ENCODE data around the gene MAGEA10.
"Not testable (repeated sequence)": the region's sequence is repeated elsewhere in the genome, so short reads cannot be mapped to it uniquely, and the experiment has no call there.

MAGEA10 gene

DNA sequence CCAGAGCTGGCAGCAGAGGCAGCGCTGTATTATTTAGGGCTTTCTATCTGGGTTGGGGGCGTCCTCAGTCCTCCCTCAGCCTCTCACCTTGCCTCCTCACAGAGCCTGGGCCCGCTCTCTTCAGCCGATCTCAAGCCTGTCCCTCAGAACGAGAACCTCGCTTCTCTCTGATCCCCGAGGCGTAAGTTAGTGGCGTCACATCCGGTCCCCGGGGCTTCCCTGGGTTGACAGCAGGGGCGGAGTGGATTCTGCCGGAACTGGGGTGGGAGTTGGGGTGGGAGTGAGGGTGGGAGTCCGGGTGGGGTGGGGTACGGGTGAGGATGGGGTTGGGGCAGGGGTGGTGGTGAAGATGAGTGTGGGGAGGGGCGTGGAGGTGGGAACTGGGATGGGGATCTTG is at the start of gene MAGEA10:
Gene MAGEA10, minus strand, starts transcription at position 190 of the 397 bp plus-strand sequence. CDS start 2,957 bp downstream, outside the sequence.
- DNase-seq (ENCODE audit: low read depth): no peak

DNA sequence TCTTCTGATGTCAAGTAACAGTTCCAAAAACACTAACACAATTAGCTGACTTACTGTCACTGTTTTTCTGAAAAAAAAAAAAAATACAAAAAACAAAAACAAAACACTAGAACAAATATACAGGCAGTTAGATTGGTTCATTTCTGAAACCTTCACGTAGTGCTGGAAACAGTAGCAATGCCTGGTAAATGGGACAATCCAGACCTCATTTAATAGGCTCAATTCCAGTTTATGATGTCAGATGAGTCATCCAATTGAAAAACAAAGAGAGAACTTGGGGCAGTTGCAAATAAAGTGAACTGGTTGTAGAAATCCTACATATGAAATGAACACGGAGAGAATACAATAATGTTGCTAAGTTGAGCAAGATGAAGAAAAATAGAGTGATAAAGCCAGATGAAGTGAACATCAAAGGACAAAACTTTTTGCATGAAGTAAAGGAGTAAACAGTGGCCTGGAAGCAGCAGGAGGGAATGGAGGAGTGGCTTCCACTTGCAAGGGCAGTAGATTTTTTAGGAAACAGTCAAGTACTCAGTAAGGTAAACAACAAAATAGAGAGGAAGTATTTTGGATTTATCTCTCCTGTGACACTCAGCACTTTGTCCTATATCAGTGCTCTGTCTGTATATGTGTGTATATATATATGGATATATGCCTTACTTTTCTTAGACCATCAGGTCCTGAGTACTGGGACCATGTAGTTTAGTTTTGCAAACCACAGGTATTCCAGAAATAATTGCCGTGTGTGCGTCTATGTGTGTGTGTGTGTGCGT is 39.3 kb upstream of the MAGEA10 start:
- DNase-seq (ENCODE audit: low read depth): no peak

DNA sequence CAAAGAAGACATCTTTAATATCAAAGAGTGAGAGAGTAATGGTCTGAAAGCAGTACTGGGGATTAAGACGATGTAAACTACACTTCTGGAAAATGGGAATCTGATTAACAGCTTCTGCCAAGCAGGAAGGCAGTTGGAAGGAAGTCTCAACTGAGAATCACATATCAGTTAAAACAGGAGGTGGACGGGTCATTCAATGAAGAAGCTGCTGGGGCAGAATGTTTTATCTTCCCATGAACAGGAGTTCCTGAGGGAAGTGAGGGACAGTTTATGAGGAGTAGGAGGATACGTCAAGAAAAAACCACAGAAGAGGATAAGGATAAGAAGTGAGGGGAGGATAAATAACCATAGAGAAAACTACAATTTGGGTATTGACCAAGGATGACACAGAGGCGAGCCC is 38.7 kb upstream of the MAGEA10 start:
- DNase-seq (ENCODE audit: low read depth): no peak

DNA sequence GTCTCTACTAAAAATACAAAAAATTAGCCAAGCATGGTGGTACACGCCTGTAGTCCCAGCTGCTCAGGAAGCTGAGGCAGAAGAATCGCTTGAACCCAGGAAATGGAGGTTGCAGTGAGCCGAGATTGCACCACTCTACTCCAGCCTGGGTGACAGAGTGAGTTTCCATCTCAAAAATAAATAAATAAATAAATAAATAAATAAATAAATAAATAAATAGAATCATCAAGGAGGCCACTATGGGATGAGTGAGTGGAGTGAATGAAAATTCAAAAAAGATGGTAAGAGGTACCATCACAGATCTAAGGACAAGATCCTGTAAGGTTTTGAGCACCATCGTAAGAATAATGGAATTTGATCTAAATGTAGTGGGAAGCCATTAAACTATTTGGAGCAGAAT is 37.5 kb upstream of the MAGEA10 start:
- not testable (repeated sequence) for DNase-seq (ENCODE audit: low read depth)

DNA sequence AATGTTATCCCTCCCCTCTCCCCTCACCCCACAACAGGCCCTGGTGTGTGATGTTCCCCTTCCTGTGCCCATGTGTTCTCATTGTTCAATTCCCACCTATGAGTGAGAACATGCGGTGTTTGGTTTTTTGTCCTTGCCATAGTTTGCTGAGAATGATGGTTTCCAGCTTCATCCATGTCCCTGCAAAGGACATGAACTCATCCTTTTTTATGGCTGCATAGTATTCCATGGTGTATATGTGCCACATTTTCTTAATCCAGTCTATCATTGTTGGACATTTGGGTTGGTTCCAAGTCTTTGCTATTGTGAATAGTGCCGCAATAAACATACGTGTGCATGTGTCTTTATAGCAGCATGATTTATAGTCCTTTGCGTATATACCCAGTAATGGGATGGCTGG is 35.5 kb upstream of the MAGEA10 start:
- not testable (repeated sequence) for DNase-seq (ENCODE audit: low read depth)

DNA sequence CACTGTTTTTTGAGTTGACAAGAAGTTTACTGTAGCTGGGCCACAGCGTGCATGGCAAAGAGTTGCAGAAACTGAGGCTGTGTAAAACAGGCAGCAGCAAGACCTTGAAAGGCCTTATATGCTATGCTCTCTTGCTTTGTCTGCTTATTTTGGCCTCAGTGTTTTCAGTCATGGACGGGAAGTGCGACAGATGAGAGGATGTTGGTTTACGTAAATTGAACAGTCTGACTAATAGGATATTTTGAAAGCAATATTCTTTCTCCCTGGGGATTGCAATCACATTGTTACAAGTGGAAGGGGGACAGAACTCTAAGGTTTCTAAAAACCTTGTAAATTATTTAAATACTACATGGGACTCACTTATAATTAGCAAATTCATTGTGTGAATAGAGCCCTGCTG is 32.2 kb upstream of the MAGEA10 start:
- DNase-seq (ENCODE audit: low read depth): no peak

DNA sequence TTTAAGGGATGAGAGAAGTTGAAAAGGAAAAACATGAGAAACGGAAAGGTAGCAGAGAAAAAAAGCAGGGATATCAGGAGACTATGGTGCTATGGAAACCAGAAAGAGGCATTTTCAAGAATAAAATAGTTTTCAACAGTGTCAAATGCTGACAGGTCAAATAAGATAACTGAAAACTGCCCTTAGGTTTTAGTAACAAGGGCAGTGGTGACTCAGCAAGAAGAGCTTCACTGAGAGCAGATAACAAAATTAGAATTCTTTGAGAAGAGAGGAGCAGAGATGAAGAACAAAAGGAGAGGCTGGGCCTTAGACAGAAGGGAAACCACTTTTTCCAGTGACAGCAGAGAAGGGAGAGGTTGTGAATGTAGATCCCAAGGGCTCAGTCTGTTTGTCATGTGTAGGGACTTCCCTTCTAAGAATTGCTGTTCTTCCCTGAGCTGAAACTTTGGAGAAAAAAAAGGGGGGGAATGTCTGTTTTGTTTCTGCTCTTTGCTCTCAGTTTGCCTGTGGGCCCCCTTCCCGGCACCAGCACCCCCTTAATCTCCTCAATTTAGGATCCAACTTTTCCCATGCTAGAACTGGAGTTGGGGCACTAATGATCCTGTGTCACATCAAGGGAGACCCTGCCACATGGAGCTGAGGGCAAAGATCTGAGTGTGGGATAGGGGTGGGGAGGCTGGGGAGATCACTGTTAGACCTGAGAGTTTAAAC is 26.8 kb upstream of the MAGEA10 start:
- DNase-seq (ENCODE audit: low read depth): no peak

DNA sequence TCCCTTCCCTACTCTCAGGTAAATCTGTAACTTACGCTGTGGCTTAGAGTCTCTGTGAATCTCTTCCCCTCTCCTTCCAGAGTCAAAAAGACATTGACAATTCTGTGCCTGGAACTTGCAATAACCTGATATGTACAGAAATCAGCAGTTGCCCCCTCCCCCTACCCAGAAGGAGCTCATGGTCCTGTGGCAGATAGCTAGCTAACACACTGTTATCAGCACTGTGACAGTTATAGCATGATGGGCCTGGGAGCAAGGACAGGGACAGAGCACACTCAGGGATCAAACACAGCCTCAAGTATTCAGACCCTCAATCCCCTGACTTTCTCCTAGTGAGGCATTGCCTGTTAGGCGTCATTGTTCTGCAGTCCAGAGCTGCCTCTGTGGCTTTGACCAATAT is 18.7 kb upstream of the MAGEA10 start:
- no peak for DNase-seq (ENCODE audit: low read depth)

DNA sequence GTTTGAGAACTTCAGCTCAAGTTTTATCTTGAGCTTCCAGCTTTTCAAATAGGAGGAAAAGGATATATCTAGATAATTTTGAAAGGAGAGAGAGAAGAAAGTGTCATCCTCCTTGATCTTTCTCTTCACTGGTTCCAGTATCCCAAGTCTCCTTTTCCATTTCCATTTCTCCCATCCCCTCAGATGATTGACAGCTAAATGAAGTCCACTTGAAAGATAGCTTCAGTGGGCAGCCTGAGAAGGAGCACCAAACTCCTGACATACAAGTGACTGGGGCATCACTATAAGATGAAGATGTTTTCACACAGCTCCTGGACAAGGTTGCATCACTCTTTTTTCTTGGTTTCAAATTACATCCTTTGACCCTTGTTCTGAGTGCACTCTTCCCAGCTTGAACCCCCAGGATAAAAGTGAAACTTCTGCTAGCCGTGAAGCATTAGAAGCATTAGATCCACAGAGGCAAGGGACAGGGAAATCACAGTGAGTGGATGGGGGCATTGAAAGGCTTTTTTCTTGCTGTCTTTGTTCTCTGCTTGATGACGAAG is 17.5 kb upstream of the MAGEA10 start:
- DNase-seq (ENCODE audit: low read depth): no peak

DNA sequence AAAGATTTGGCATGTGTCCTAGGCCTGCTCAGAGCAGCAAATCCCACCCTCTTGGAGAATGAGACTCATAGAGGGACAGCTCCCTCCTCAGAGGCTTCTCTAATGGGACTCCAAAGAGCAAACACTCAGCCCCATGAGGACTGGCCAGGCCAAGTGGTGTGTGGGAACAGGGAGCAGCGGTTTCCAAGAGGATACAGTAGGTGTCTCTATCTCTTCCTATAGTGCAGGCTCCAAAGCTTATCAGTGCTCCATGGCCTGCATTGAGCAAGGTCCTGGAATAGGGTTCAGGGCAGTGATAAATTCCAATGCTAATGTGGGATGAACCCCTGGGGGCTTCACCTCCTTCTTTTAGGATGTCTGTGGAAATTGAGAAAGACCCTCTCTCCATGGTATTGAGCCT is 15.7 kb upstream of the MAGEA10 start:
- DNase-seq (ENCODE audit: low read depth): no peak

DNA sequence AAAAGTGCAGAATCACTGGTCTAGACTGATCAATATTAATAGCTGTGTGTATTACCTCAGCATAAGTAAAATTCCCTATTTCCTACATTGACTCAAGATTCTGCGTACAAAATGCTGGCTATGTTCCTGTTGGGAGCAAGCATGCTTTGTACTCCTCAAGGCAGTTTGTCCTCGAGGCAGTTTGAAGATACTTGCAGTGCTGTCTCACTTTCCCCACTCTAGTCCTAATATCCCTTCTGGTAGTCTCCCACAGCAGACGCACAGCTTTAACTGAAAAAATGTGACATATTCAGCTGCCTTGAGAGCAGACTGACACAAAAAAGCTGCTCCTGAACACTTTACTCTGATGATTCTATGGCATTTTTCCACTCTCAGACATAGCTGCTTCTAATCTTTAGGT is 12.9 kb upstream of the MAGEA10 start:
- DNase-seq (ENCODE audit: low read depth): no peak

DNA sequence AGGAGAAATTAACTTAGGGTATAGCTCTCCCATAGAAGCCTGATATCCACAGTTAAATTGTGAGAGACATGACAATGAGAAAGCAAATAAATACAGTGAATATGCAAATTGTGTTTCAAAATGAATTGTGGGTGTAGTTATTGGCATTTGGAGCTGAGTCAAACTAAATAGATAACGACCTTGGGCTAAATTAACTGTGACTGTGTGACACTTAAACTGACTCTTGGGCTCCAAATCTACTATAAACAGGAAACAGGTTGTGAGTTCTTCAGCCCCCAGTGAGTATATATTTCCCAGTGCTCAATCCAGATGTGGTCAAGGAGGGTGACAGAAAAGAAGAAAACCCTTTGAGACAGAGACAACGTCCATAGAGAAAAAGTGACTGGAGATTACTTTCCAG is 11.3 kb upstream of the MAGEA10 start:
- no peak for DNase-seq (ENCODE audit: low read depth)

DNA sequence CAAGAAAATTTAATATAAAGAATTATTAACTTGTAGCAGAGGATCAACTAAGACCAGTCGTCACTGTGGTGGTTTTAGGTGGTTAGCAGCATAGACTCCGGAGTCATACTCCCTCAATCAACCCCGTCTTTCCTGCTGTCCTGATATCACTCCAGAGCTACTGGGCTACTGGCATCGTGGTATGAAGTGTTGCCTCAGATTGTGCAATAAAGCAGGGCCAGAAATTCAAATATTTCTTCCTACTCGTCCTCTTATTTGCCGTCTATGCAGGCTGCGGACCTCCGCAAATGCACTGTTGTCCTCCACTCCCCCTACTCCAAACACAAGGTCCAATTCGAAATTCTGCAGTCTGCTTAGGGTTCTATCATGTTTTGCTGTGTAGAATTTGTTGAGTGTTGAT is 1.2 kb upstream of the MAGEA10 start:
- no peak for DNase-seq (ENCODE audit: low read depth)

DNA sequence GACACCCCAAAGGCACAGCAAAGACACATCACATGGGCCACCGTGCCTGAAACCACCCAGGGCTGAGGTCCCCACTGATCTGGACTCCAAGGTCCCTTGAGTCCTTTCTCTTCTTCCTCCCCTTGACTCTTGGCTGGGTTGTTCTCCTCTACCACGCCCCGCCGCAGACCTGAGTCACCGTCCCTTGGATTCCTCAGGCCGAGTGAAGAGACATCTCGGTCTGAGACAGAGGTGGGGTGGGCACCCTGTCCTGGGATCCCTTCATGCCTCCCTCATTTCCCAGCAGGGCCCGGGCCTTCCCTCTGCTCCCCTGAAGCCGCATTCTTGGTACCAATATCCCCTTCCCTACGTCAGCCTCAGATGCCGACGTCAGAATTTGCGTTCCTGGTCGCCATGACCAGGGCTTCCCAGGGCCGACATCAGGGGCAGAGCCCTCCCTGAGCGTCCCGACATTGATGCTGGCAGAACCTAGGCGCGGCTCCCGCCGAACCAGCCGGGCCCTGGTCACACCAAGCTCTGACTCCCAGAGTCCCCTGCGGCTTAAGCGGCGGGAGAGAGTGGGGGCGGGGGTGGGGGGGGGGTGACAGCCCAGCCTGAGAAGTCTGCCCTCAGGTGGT is 498 bp downstream of the MAGEA10 start:
- no peak for DNase-seq (ENCODE audit: low read depth)

DNA sequence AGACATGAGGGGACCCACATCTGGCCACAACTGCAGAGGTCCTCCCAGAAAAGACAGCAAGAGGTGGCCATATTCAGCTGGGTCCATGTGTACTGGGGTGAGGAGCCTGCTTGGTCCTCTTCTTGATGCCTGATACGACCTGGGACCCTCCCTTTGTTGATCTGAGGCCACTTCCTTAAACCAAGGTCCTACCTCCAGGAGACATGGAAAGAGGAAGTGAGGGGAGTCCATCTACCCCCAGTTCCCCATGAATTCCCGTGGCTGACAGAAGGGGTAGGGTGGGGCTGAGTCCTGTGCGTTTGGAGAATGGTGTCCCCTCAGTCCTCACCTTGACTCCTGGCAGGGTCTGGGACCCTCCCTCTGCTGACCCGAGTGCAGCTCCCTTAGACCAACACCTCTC is 2.1 kb downstream of the MAGEA10 start:
- no peak for DNase-seq (ENCODE audit: low read depth)

DNA sequence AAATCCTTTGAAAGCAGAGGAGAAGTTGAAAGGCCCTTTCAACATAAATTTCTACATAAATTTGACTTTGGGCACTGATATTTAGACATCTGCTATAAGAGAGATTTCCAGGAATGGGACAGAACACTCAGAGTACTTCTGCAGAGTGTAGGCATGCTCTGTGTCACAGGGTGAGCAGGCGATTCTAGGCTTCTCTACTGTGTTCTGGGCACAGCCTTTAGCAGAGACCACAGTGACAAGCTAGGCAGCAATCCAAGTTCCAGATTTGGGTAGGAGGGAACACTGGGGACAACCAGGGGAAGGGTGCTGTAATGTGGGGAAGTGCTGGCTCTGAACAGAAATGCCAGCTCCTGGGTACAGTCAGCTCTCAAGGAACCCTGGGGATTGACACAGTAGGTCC is 6.9 kb downstream of the MAGEA10 start:
- DNase-seq (ENCODE audit: low read depth): no peak

DNA sequence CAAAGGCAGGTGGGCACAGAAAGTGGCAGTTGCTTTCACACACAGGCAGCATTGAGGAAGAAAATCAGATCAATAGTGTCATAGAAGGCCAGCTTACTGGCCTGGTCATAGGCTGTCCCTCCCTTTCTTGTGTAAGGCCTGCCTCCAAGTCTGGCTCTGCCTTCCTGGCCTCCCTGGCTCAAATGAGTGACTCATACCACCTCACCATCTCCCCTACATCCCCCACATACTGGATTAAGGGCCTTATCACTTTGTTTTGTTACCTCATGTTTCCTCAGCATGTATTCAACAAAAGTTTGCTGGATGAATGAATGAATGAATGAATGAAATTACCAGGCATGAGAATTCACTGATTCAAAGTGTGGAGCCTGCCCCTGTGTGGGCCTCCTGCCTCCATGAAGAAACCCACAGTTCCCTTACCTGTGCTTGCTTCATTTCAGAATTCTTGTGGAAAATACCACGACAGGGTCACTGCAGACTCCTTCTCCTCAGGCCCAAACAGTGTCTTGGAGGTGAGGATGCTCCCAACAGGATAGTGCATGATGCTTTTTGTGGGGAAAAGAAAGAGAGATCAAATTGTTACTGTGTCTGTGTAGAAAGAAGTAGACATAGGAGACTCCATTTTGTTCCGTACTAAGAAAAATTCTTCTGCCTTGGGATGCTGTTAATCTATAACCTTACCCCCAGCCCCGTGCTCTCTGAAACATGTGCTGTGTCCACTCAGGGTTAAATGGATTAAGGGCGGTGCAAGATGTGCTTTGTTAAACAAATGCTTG is 9.1 kb downstream of the MAGEA10 start:
- DNase-seq (ENCODE audit: low read depth): not testable (repeated sequence)

DNA sequence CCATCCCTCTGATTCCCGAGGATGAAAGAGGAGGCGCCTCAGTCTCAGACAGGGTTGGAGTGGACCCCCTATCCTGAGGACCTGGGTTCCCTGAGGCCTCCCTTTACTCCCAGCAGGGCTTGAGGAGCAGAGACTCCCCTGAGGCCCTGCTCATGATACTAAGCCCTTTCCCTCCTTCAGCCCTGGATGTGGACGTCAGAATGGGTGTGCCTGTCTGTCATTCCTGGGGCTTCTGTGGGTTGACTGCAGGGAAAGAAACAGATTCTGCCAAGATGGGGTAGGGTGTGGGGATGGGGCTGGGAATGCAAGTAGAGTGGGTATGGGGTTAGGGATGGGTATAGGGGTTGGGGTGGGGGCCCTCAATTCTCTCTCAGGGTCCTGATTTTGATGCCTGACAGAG is 21.1 kb downstream of the MAGEA10 start:
- DNase-seq (ENCODE audit: low read depth): no peak

DNA sequence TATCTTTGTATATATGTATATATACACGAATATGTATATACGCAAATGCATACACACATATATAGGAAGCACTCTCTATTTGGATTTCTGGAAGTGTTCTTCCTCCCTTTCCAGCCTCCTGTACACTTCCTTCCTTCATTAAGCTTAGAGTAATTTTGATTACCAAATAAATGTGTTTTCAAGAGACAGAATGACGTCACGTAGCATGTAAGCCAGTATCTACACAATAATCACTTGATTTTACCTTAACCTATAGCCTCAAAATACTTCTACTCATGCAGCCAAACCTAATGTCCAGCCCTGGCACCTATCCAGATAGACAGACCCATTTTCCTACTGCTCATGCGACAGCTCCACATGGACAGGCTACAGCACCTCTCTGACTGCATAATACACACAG is 29.9 kb downstream of the MAGEA10 start:
- no peak for DNase-seq (ENCODE audit: low read depth)

DNA sequence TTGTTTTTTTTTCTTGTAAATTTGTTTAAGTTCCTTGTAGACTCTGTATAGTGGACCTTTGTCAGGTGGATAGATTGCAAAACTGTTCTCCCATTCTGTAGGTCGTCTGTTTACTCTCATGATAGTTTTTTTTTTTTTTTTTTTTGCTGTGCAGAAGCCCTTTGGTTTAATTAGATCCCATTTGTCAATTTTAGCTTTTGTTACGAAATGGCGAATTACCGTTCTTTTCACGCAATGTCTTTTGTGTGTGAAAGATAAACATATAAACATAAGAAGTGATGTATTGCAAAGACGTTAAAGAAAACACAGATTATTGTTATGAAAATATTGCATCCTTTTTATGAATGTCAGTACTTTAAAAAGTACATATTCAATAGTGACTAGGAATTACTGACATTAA is 34.5 kb downstream of the MAGEA10 start:
- DNase-seq (ENCODE audit: low read depth): no peak

DNA sequence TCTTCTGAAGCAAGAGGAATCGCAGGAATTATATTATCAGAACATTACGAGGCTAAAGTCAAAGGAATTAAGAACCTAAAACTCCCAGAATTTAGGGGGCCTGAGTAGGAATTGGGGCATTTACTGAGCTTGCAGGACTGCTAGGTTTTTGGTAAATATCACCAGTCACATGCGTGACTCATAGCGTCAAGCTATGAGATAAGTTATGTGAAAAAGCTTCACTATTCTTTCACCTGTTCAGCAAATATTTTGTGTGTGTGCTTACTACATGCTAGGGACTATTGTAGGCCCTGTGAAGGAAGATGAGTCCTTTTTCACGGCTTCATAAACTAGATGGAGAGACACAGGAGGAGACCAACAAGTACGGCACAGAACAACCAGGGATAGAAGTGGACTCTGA is 52.2 kb downstream of the MAGEA10 start:
- DNase-seq (ENCODE audit: low read depth): no peak
